ENCODE measurements around the gene MRLN. TPM values are rescaled to one million over a fixed set of nuclear protein-coding genes. Genes with fewer than 3 reads are reported as not detected.

Gene MRLN
- total and polyA plus RNA-seq, 10 of the 15 experiments (the other 5 are each of a cell fraction or from before 2014, with no cell fraction given), result 0.19 TPM; not detected in 9

- H3K4me2 ChIP-seq (ENCODE audit: control insufficient read depth, insufficient read depth), result no peak overlapping the region
- POLR2A ChIA-PET, result no interaction called here
- CTCF ChIA-PET, result no interaction called here
Measured at GRCh38 chr10:59757966-59758365, 4.7 kb upstream of the MRLN start.

More at GRCh38 chr10:59757966-59758365, 4.7 kb upstream of the MRLN start:
- in situ Hi-C loops (cut with MboI), result no loop called here
- Histone ChIP-seq H3K4me3 (no peak overlapping the region), H3K27ac (ENCODE audit: control insufficient read depth, insufficient read depth) (no peak overlapping the region), H3K4me1 (ENCODE audit: control insufficient read depth, insufficient read depth, low read length) (no peaks in the 10 kb centered on the region), H3K79me2 (ENCODE audit: control insufficient read depth, insufficient read depth, low read length) (no peaks in the 10 kb centered on the region), H3K36me3 (ENCODE audit: control insufficient read depth in 2 of 2, insufficient read depth in 2 of 2, low read length in 1 of 2) (no peaks in the 10 kb centered on the region), H3K9me3 (replicated peaks; ENCODE audit: control insufficient read depth, insufficient read depth, low read length) (no peaks in the 10 kb centered on the region), H4K20me1 (ENCODE audit: control insufficient read depth, insufficient read depth) (no peaks in the 10 kb centered on the region), H3K9ac (ENCODE audit: control insufficient read depth, insufficient read depth, low read length) (no peak overlapping the region), H2AFZ (ENCODE audit: control insufficient read depth, low read depth, low read length) (no peak overlapping the region), H3K27me3 (replicated peaks in 1 of 2; ENCODE audit: control insufficient read depth in 2 of 2, insufficient read depth in 2 of 2, low read length in 1 of 2) (no peaks in the 10 kb centered on the region; a peak in 1 of 4 replicates)
- DNase-seq (ENCODE audit: low read depth, low spot score), result no peak
- intact Hi-C loops (cut with micrococcal nuclease; ENCODE audit: unreplicated experiment), result no loop called here
- no TSS peak for BruUV-seq (replicated peaks)
- no peak for ATAC-seq
- TF ChIP-seq, protein P1, sequence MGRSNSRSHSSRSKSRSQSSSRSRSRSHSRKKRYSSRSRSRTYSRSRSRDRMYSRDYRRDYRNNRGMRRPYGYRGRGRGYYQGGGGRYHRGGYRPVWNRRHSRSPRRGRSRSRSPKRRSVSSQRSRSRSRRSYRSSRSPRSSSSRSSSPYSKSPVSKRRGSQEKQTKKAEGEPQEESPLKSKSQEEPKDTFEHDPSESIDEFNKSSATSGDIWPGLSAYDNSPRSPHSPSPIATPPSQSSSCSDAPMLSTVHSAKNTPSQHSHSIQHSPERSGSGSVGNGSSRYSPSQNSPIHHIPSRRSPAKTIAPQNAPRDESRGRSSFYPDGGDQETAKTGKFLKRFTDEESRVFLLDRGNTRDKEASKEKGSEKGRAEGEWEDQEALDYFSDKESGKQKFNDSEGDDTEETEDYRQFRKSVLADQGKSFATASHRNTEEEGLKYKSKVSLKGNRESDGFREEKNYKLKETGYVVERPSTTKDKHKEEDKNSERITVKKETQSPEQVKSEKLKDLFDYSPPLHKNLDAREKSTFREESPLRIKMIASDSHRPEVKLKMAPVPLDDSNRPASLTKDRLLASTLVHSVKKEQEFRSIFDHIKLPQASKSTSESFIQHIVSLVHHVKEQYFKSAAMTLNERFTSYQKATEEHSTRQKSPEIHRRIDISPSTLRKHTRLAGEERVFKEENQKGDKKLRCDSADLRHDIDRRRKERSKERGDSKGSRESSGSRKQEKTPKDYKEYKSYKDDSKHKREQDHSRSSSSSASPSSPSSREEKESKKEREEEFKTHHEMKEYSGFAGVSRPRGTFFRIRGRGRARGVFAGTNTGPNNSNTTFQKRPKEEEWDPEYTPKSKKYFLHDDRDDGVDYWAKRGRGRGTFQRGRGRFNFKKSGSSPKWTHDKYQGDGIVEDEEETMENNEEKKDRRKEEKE (IDR thresholded peaks at IDR 0.05), result no peak
- TF ChIP-seq NFYA (IDR thresholded peaks at IDR 0.05; ENCODE audit: borderline replicate concordance, low read depth, low read length), result no peak
- TF ChIP-seq TAF1 (IDR thresholded peaks at IDR 0.05; ENCODE audit: borderline replicate concordance, low read depth, low read length), result no peak
- TF ChIP-seq PML (IDR thresholded peaks at IDR 0.05; ENCODE audit: low read length), result no peak
- TF ChIP-seq SRF (IDR thresholded peaks at IDR 0.05; ENCODE audit: low read depth in 2 of 2, low read length in 2 of 2), result no peak
- TF ChIP-seq, protein P2, sequence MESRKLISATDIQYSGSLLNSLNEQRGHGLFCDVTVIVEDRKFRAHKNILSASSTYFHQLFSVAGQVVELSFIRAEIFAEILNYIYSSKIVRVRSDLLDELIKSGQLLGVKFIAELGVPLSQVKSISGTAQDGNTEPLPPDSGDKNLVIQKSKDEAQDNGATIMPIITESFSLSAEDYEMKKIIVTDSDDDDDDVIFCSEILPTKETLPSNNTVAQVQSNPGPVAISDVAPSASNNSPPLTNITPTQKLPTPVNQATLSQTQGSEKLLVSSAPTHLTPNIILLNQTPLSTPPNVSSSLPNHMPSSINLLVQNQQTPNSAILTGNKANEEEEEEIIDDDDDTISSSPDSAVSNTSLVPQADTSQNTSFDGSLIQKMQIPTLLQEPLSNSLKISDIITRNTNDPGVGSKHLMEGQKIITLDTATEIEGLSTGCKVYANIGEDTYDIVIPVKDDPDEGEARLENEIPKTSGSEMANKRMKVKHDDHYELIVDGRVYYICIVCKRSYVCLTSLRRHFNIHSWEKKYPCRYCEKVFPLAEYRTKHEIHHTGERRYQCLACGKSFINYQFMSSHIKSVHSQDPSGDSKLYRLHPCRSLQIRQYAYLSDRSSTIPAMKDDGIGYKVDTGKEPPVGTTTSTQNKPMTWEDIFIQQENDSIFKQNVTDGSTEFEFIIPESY (IDR thresholded peaks at IDR 0.05), result no peak
- no peak for TF ChIP-seq LARP7 (IDR thresholded peaks at IDR 0.05)
- TF ChIP-seq ZSCAN29 (IDR thresholded peaks at IDR 0.05), result no peak
- no peak for TF ChIP-seq STAT1 (conservative IDR thresholded peaks at IDR 0.05)
- WGBS (ENCODE audit: insufficient coverage, insufficient replicate concordance, low lambda C conversion rate, missing lambda C conversion rate), result 81% methylated on average over 3 of the region's 3 CpGs
- ChIA-PET SMC1A (ENCODE audit: uncharacterized antibody, unreplicated experiment) (interaction anchor here (0.6 to 0.7 kb wide), 2 partner anchors 9 to 22 kb away, joined by 3 read pairs; no protein-coding TSS in a partner anchor), RAD21 (ENCODE audit: unreplicated experiment) (no interaction called here)
- no peak for FAIRE-seq

Data from GM12878 (cell line).